Kidney (tissue), 14 donors: Measurements from ENCODE around the gene HOMER2. TPM values are rescaled to one million over a fixed set of nuclear protein-coding genes. Genes with fewer than 3 reads are reported as not detected.

Experiments used
- DNase-seq, 5 donors: peaks; one replicate each; pipeline ENCODE4 v3.0.0-alpha.2; 2013 to 2020
- FAIRE-seq: peaks from 2 replicates; lab custom pipeline; 2012; peaks lifted over from hg19 to GRCh38; lab: Jason Lieb, UNC
- H3K27ac ChIP-seq, 2 donors: one replicate each; pipeline ENCODE4 v1.7.0; 2013; ENCODE audit warnings: low read depth in 2 of 2, low read length in 2 of 2, inconsistent platforms in 1 of 2
- H3K27me3 ChIP-seq: one replicate; pipeline ENCODE4 v1.7.1; 2013; ENCODE audit warnings: low read length, inconsistent platforms; ENCODE audit not compliant: control insufficient read depth, insufficient read depth
- H3K36me3 ChIP-seq, 3 donors: one replicate each; pipeline versions ENCODE4 v1.7.0 to v1.7.1; 2013; ENCODE audit warnings: low read length in 3 of 3, control low read depth in 1 of 3, inconsistent platforms in 1 of 3; ENCODE audit not compliant: insufficient read depth in 3 of 3, control insufficient read depth in 2 of 3
- H3K4me1 ChIP-seq, 3 donors: one replicate each; pipeline versions ENCODE4 v1.7.0 to v1.7.1; 2013; ENCODE audit warnings: low read length in 3 of 3, inconsistent platforms in 1 of 3, low read depth in 1 of 3; ENCODE audit not compliant: control insufficient read depth in 2 of 3, insufficient read depth in 2 of 3
- H3K4me3 ChIP-seq, 3 donors: one replicate each; pipeline versions ENCODE4 v1.7.0 to v1.8.1; 2013; ENCODE audit warnings: low read length in 3 of 3, control low read depth in 1 of 3, inconsistent platforms in 1 of 3
- H3K9ac ChIP-seq, 3 donors: one replicate each; pipeline versions ENCODE4 v1.7.0 to v1.7.1; 2013; ENCODE audit warnings: low read length in 3 of 3, control low read depth in 1 of 3, inconsistent platforms in 1 of 3
- H3K9me3 ChIP-seq, 3 donors: one replicate each; pipeline versions ENCODE4 v1.7.0 to v1.7.1; 2013; ENCODE audit warnings: low read length in 3 of 3, control low read depth in 1 of 3, inconsistent platforms in 1 of 3; ENCODE audit not compliant: control insufficient read depth in 2 of 3, insufficient read depth in 1 of 3
- CTCF ChIP-seq: IDR thresholded peaks from 3 replicates; pipeline ENCODE4 v1.5.1; 2012; ENCODE audit warnings: mild to moderate bottlenecking, moderate library complexity, borderline replicate concordance; ENCODE audit not compliant: insufficient read depth; ENCODE audit errors: extremely low read depth
- intact Hi-C: fragments of 100-400 bp; cut with DNase I; formaldehyde crosslinking; loops from one replicate; pipeline ENCODE4 v1.11.1; 2022
- polyA plus RNA-seq: library from polyadenylated mRNA; stranded (reverse); fragments of 350-450 nt; fragmentation: Illumina TruSeq; extraction: RNeasy Lipid Tissue Mini Kit (QIAGEN cat#74804); gene quantifications from one replicate; pipeline ENCODE4 v1.2.3, GENCODE V29; 2014; ENCODE audit warnings: low read depth, low replicate concordance; ENCODE audit not compliant: insufficient read depth
- total RNA-seq: library from RNA; stranded (reverse); fragmentation: NEBNext Ultra II Directional; extraction: Animal tissue kit (Norgen Biotek cat#: 25700); gene quantifications from one replicate; pipeline ENCODE4 v1.2.1, GENCODE V29; 2021
- donor health status: control.
- donor health status: control.
- donor health status: control.
- donor health status: control.
- donor health status: control.
- donor health status: DM: yes; HTN: yes; CAD: no.
- donor health status: Normal renal cell carcinoma (clear cell type).

The HOMER2 gene
- total and polyA plus RNA-seq, 2 donors from 2014 or later, result 4.6 to 35.8 TPM

GRCh38 chr15:82874961-82875360 is 77.6 kb downstream of the HOMER2 start:
- TF ChIP-seq CTCF, result no peak
- H3K4me3 ChIP-seq, result no peak overlapping the region
- peaks cover 0 to 3% (median 0%) of the 10 kb centered on the region in 3 donors for H3K36me3 ChIP-seq
- no peak overlapping the region for H3K9ac ChIP-seq
- H3K27me3 ChIP-seq, result no peaks in the 10 kb centered on the region
- no peak for FAIRE-seq
- H3K27ac ChIP-seq, result no peak overlapping the region
- no peaks in the 10 kb centered on the region for H3K4me1 ChIP-seq
- no peaks in the 10 kb centered on the region for H3K9me3 ChIP-seq
- no peak for DNase-seq
- intact Hi-C loops, result no loop called here

GRCh38 chr15:82874267-82874666 is 78.3 kb downstream of the HOMER2 start:
- intact Hi-C loops, result no loop called here
- no peak for TF ChIP-seq CTCF
- no peak for FAIRE-seq
- Histone ChIP-seq H3K27me3 (no peaks in the 10 kb centered on the region), H3K9me3 (no peaks in the 10 kb centered on the region), H3K36me3 (peaks cover 0 to 3% (median 0%) of the 10 kb centered on the region in 3 donors), H3K4me1 (no peaks in the 10 kb centered on the region), H3K9ac (no peak overlapping the region), H3K4me3 (no peak overlapping the region), H3K27ac (no peak overlapping the region)
- no peak for DNase-seq

GRCh38 chr15:82873000-82873680 is 79.4 kb downstream of the HOMER2 start:
- Histone ChIP-seq H3K4me1 (no peaks in the 10 kb centered on the region), H3K27ac (no peak overlapping the region), H3K27me3 (no peaks in the 10 kb centered on the region), H3K4me3 (no peak overlapping the region), H3K36me3 (peaks cover 0 to 3% (median 0%) of the 10 kb centered on the region in 3 donors), H3K9me3 (no peaks in the 10 kb centered on the region), H3K9ac (no peak overlapping the region)
- DNase-seq (no peak), FAIRE-seq (no peak)
- no peak for TF ChIP-seq CTCF
- intact Hi-C loops, result no loop called here
